HG03460 (cell line): Measurements from ENCODE around the gene CKB.
"Not testable (repeated sequence)": the region's sequence is repeated elsewhere in the genome, so short reads cannot be mapped to it uniquely, and the experiment has no call there.

Experiments
- ATAC-seq: cut with Tn5 transposase; IDR thresholded peaks from one replicate; pipeline ENCODE4 v1.9.1; 2021; ENCODE audit not compliant: unreplicated experiment

Gene CKB

GRCh38 chr14:103514596-103515421 is 7.8 kb downstream of the CKB start:
- no peak for ATAC-seq

- ATAC-seq, result no peak
Observed at GRCh38 chr14:103512701-103513611, 9.7 kb downstream of the CKB start.

GRCh38 chr14:103512180-103512579 is 10.4 kb downstream of the CKB start:
- not testable (repeated sequence) for ATAC-seq

- ATAC-seq, result no peak
Observed at GRCh38 chr14:103510724-103511693, 11.6 kb downstream of the CKB start.

- no peak for ATAC-seq
Observed at GRCh38 chr14:103509864-103510723, 12.5 kb downstream of the CKB start.

- ATAC-seq, result no peak
Observed at GRCh38 chr14:103508521-103509329, 13.9 kb downstream of the CKB start.

GRCh38 chr14:103507751-103508150 is 14.9 kb downstream of the CKB start:
- no peak for ATAC-seq

- ATAC-seq, result no peak
Observed at GRCh38 chr14:103504991-103505565, 17.6 kb downstream of the CKB start.

- no peak for ATAC-seq
Observed at GRCh38 chr14:103503296-103503695, 19.3 kb downstream of the CKB start.

GRCh38 chr14:103502877-103503276 is 19.8 kb downstream of the CKB start:
- ATAC-seq, result no peak

- ATAC-seq, result no peak
Observed at GRCh38 chr14:103501921-103502669, 20.5 kb downstream of the CKB start.

- ATAC-seq, result no peak
Observed at GRCh38 chr14:103501041-103501870, 21.4 kb downstream of the CKB start.

- no peak for ATAC-seq
Observed at GRCh38 chr14:103500148-103500990, 22.3 kb downstream of the CKB start.

GRCh38 chr14:103499709-103500108 is 22.9 kb downstream of the CKB start:
- ATAC-seq, result no peak

GRCh38 chr14:103496776-103497175 is 25.9 kb downstream of the CKB start:
- ATAC-seq, result no peak

- no peak for ATAC-seq
Observed at GRCh38 chr14:103495854-103496253, 26.8 kb downstream of the CKB start.
